Transverse colon (tissue), 4 donors: Measurements from ENCODE around the gene ALPK3.

Source experiments
- CTCF ChIP-seq, 5 experiments: fragments of 200-600 bp in 3 of 5; fragments of 450-650 bp in 2 of 5; sonication (generic) in 3 of 5; IDR thresholded peaks; 1 replicate in 2 of 5; 2 replicates in 3 of 5; pipeline ENCODE4 v1.5.1; 2016 to 2017; ENCODE audit warnings: antibody characterized with exemption in 5 of 5, inconsistent platforms in 3 of 5, mild to moderate bottlenecking in 2 of 5, moderate library complexity in 1 of 5
- EP300 ChIP-seq: sonication (generic); formaldehyde crosslinking; IDR thresholded peaks from one replicate; pipeline ENCODE4 v1.6.1; 2017; ENCODE audit warnings: antibody characterized with exemption, low read depth
- POLR2A ChIP-seq: fragments of 450-650 bp; IDR thresholded peaks from one replicate; pipeline ENCODE4 v1.6.1; 2016; ENCODE audit warnings: antibody characterized with exemption, mild to moderate bottlenecking, moderate library complexity
- POLR2AphosphoS5 ChIP-seq, 3 donors: sonication (generic); formaldehyde crosslinking; IDR thresholded peaks; one replicate each; pipeline ENCODE4 v1.6.1; 2016; ENCODE audit warnings: antibody characterized with exemption in 3 of 3

- TF ChIP-seq POLR2AphosphoS5 (IDR thresholded peaks at IDR 0.05), result no peak
- TF ChIP-seq CTCF (IDR thresholded peaks at IDR 0.05), result no peak
- TF ChIP-seq POLR2A, result no peak
- no peak for TF ChIP-seq EP300
These were observed 12.9 kb upstream of the ALPK3 start for GRCh38 chr15:84804005-84804900.
